HG02642 (cell line): ENCODE data around the gene MSL2.
"Not testable (repeated sequence)": the region's sequence is repeated elsewhere in the genome, so short reads cannot be mapped to it uniquely, and the experiment has no call there.

ENCODE experiments used
- ATAC-seq: cut with Tn5 transposase; IDR thresholded peaks from one replicate; pipeline ENCODE4 v1.9.1; 2021; ENCODE audit warnings: mild to moderate bottlenecking; ENCODE audit not compliant: unreplicated experiment, poor library complexity

MSL2 gene

GRCh38 chr3:136193278-136194054 lies 2.7 kb downstream of the MSL2 start:
- ATAC-seq, result no peak

- ATAC-seq, result no peak
Observed at GRCh38 chr3:136192831-136193230, 3.3 kb downstream of the MSL2 start.

GRCh38 chr3:136192195-136192594 lies 3.9 kb downstream of the MSL2 start:
- ATAC-seq, result not testable (repeated sequence)

- no peak for ATAC-seq
Observed at GRCh38 chr3:136189859-136190617, 6.1 kb downstream of the MSL2 start.

- ATAC-seq, result no peak
Observed at GRCh38 chr3:136189043-136189442, 7.1 kb downstream of the MSL2 start.

- ATAC-seq, result no peak
Observed at GRCh38 chr3:136187868-136188267, 8.3 kb downstream of the MSL2 start.

GRCh38 chr3:136186846-136187245 lies 9.3 kb downstream of the MSL2 start:
- ATAC-seq, result no peak

GRCh38 chr3:136186344-136186743 lies 9.8 kb downstream of the MSL2 start:
- ATAC-seq, result peak; percentile 39

- no peak for ATAC-seq
Observed at GRCh38 chr3:136184703-136185102, 11.4 kb downstream of the MSL2 start.

- ATAC-seq, result no peak
Observed at GRCh38 chr3:136181741-136182140, 14.4 kb downstream of the MSL2 start.

GRCh38 chr3:136177876-136178275 lies 18.3 kb downstream of the MSL2 start:
- no peak for ATAC-seq

GRCh38 chr3:136173939-136174490 lies 22.1 kb downstream of the MSL2 start:
- ATAC-seq, result no peak

- no peak for ATAC-seq
Observed at GRCh38 chr3:136171097-136171542, 25.0 kb downstream of the MSL2 start.

- not testable (repeated sequence) for ATAC-seq
Observed at GRCh38 chr3:136168236-136168635, 27.9 kb downstream of the MSL2 start.

GRCh38 chr3:136166507-136166906 lies 29.6 kb downstream of the MSL2 start:
- no peak for ATAC-seq

GRCh38 chr3:136163607-136164006 lies 32.5 kb downstream of the MSL2 start:
- ATAC-seq, result not testable (repeated sequence)

- ATAC-seq, result no peak
Observed at GRCh38 chr3:136162322-136162721, 33.8 kb downstream of the MSL2 start.

- ATAC-seq, result no peak
Observed at GRCh38 chr3:136161516-136161915, 34.6 kb downstream of the MSL2 start.

- no peak for ATAC-seq
Observed at GRCh38 chr3:136152963-136153362, 43.2 kb downstream of the MSL2 start.

GRCh38 chr3:136152176-136152843 lies 43.8 kb downstream of the MSL2 start:
- no peak for ATAC-seq

- ATAC-seq, result no peak
Observed at GRCh38 chr3:136151219-136151618, 44.9 kb downstream of the MSL2 start.
